GM19467 (cell line): ENCODE data around the gene HOXB7.

Experiments used
- ATAC-seq: cut with Tn5 transposase; IDR thresholded peaks from one replicate; pipeline ENCODE4 v1.9.1; 2021; ENCODE audit warnings: mild to moderate bottlenecking, moderate library complexity; ENCODE audit not compliant: unreplicated experiment

The HOXB7 gene

GRCh38 chr17:48624544-48625494 is 14.0 kb upstream of the HOXB7 start:
- ATAC-seq, result no peak

GRCh38 chr17:48624118-48624517 is 13.3 kb upstream of the HOXB7 start:
- ATAC-seq, result no peak

GRCh38 chr17:48623583-48623982 is 12.8 kb upstream of the HOXB7 start:
- no peak for ATAC-seq

GRCh38 chr17:48622857-48623256 is 12.0 kb upstream of the HOXB7 start:
- ATAC-seq, result no peak

GRCh38 chr17:48621410-48622392 is 10.9 kb upstream of the HOXB7 start:
- no peak for ATAC-seq

- ATAC-seq, result no peak
Measured at GRCh38 chr17:48620461-48621139, 9.8 kb upstream of the HOXB7 start.

GRCh38 chr17:48619826-48620449 is 9.1 kb upstream of the HOXB7 start:
- no peak for ATAC-seq

- no peak for ATAC-seq
Measured at GRCh38 chr17:48618256-48618896, 7.6 kb upstream of the HOXB7 start.

GRCh38 chr17:48617471-48618255 is 6.8 kb upstream of the HOXB7 start:
- ATAC-seq, result no peak

GRCh38 chr17:48616717-48617470 is 6.1 kb upstream of the HOXB7 start:
- no peak for ATAC-seq

- no peak for ATAC-seq
Measured at GRCh38 chr17:48615963-48616716, 5.3 kb upstream of the HOXB7 start.

- ATAC-seq, result no peak
Measured at GRCh38 chr17:48615047-48615962, 4.5 kb upstream of the HOXB7 start, which contains the start of gene HOXB8. HOXB8 (minus strand) TSS chr17:48615292; CDS start chr17:48614704, 588 bp downstream.

GRCh38 chr17:48613862-48614694 is 3.3 kb upstream of the HOXB7 start:
- ATAC-seq, result no peak

GRCh38 chr17:48612854-48613691 is 2.3 kb upstream of the HOXB7 start:
- ATAC-seq, result no peak

- ATAC-seq, result no peak
Measured at GRCh38 chr17:48612456-48612853, 1.6 kb upstream of the HOXB7 start.
